Choroid plexus epithelial cell (primary cell): ENCODE measurements around the gene KPTN.

Experiments
- DNase-seq: peaks from one replicate; pipeline ENCODE4 v3.0.0-alpha.2; 2010; ENCODE audit warnings: low read depth
- H3K4me3 ChIP-seq: 2 replicates; pipeline ENCODE4 v1.5.1; 2011; ENCODE audit warnings: low read depth, mild to moderate bottlenecking, control low read depth, low read length, moderate library complexity
- TF ChIP-seq, protein P1 (sequence below): conservative IDR thresholded peaks from 2 replicates; pipeline ENCODE4 v1.5.1; 2011; ENCODE audit warnings: low read depth, mild to moderate bottlenecking, control low read depth, inconsistent platforms, low read length, moderate library complexity

KPTN gene

GRCh38 chr19:47428177-47428894 is 55.7 kb downstream of the KPTN start:
- TF ChIP-seq, protein P1, sequence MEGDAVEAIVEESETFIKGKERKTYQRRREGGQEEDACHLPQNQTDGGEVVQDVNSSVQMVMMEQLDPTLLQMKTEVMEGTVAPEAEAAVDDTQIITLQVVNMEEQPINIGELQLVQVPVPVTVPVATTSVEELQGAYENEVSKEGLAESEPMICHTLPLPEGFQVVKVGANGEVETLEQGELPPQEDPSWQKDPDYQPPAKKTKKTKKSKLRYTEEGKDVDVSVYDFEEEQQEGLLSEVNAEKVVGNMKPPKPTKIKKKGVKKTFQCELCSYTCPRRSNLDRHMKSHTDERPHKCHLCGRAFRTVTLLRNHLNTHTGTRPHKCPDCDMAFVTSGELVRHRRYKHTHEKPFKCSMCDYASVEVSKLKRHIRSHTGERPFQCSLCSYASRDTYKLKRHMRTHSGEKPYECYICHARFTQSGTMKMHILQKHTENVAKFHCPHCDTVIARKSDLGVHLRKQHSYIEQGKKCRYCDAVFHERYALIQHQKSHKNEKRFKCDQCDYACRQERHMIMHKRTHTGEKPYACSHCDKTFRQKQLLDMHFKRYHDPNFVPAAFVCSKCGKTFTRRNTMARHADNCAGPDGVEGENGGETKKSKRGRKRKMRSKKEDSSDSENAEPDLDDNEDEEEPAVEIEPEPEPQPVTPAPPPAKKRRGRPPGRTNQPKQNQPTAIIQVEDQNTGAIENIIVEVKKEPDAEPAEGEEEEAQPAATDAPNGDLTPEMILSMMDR = no peak
- DNase-seq = peak; percentile 97
- H3K4me3 ChIP-seq = peak overlapping the region; percentile 11

- TF ChIP-seq, protein P1 = peak; percentile 90
- peak overlapping the region; percentile 6 for H3K4me3 ChIP-seq
These were observed 56.5 kb downstream of the KPTN start for GRCh38 chr19:47427241-47428176.

More at GRCh38 chr19:47427241-47428176, 56.5 kb downstream of the KPTN start:
- DNase-seq = peak; percentile 62
